GM19438 (cell line): ENCODE data around the gene MBNL3.
"Not testable (repeated sequence)": the region's sequence is repeated elsewhere in the genome, so short reads cannot be mapped to it uniquely, and the experiment has no call there.

Experiments used
- ATAC-seq: cut with Tn5 transposase; IDR thresholded peaks from one replicate; pipeline ENCODE4 v1.9.1; 2021; ENCODE audit warnings: low read depth; ENCODE audit not compliant: unreplicated experiment

MBNL3 gene

GRCh38 chrX:132384301-132384700 is 104.5 kb downstream of the MBNL3 start:
- ATAC-seq: no peak

DNA sequence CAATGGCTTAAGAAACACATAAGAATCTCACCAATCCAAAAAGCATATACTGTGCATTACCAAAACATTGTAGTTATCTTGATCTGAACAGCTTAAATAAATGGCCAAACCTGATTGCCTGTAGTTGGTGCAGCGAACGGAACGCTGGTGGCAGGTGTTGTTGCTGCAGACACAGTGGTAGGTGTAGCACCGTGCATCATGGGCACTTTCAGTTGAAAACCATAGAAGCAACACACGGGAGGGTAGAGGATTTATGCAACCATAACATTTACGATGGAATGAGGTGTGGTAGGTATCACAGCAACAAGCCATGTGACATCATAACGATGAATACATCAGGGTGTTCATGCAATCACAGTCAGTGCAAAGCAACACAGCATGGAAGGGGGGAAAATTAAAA is 106.8 kb downstream of the MBNL3 start:
- ATAC-seq: no peak

- ATAC-seq: no peak
These were observed 110.6 kb downstream of the MBNL3 start for GRCh38 chrX:132378281-132378680.

DNA sequence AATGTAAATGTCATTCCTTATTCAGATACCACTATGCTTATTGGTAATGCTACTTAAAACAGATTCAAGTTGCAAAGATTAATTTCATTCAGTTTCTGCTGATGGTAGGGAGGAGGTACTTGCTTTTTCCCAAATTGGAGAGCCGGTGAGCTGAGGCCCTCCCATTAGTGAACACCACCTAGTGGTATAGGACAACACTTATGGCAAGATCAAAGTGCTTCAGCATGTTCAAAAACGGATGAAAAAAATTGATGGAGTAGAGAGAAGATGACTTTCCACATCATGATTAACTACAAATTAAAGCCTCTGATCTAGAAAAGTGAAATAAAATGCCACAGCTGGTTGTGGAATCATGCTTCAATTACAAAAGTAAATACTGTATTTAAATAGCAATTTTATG is 112.9 kb downstream of the MBNL3 start:
- no peak for ATAC-seq

GRCh38 chrX:132373610-132374009 is 115.2 kb downstream of the MBNL3 start:
- ATAC-seq: no peak

GRCh38 chrX:132369617-132370326 is 119.1 kb downstream of the MBNL3 start:
- ATAC-seq: no peak

- no peak for ATAC-seq
These were observed 120.9 kb downstream of the MBNL3 start for GRCh38 chrX:132367984-132368383.

DNA sequence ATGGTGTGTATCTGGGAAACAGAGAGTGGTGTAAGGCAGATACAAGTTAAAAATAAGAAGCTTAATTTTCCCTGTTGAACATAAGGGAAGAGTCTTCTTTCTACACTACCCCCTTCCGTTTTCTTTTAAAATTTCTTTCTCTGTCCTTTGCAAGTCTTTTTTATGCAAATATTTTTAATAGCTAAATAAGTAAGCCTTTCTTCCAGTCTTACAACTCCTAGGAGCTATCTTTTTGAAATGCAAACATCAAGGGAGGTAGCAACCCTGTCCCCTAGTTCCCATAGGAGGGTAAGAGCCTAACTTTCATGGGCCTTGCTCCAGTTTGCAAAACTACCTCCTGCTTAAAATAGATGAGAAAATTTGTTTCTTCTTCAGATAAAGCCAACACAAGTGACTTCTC is 121.5 kb downstream of the MBNL3 start:
- ATAC-seq: no peak

- no peak for ATAC-seq
These were observed 123.3 kb downstream of the MBNL3 start for GRCh38 chrX:132365490-132365889.

DNA sequence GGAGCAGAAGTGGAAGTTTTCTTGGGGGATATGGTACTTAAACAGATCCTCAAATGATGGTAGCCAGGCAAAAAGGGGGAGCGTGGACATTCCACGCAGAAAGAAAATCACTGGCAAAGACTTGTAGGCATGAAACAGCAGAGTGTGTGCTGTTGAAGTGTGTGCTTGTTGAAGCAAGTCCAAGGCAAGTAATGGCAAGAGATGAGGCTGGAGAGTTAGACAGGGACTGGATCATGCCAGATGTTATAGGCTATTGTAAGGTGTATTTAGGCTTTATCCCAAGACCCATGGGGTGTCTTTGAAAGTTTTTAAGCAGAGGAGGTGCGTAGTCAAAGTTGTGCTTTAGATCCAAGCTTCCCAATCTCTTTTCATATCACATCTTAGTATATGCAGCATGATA is 124.5 kb downstream of the MBNL3 start:
- no peak for ATAC-seq

DNA sequence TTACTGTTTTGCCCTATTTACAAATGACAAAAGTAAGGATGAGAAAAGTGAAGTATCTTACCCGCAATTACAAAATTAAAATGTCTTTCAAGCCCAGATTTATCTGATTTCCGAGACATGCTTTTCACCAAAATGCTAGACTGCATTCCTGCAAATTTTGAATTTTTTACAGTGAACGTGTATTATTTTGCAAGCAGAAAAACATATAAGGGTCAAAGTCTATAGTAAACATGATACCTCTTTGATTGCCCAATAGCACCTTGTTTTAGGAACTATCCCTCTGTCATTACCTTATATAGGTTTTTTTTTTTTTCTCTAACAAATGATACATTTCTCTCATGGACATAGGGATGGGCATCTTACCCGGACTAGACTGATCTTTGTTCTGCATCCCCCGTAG is 135.4 kb downstream of the MBNL3 start:
- no peak for ATAC-seq

DNA sequence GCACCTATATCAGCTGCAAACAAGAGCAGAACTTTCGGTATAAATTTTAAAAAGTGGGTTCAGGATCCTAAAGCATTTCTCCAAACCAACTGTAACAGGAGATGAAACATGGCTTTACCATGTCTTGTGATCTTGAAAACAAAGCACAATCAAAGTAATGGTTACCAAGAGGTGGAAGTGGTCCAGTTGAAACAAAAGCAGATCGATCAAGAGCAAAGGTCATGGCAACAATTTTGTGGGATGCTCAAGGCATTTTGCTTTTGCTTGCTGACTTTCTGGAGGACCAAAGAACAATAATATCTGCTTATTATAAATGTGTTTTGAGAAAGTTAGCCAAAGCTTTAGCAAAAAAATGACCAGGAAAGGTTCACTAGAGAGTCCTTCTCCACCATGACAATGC is 152.7 kb downstream of the MBNL3 start:
- no peak for ATAC-seq

- ATAC-seq: no peak
These were observed 155.5 kb downstream of the MBNL3 start for GRCh38 chrX:132333351-132333750.

DNA sequence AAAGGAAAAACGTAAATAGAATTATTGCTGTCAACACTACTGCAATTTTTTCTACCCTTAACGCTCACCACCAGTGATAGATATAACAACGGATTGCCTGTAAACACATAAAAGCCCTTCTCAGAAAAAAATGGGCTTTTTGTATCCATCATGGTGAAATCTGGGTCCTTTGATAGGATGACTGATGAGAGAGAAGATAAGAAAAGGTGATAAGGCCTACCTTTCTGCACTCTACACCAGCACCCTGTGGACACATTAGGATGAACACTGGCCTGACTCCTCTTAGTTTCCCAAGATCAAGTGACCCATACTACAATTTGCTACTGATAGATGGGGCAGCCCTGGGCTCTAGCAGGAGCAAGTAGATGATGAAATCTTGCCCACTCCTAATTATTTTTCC is 157.3 kb downstream of the MBNL3 start:
- ATAC-seq: no peak

DNA sequence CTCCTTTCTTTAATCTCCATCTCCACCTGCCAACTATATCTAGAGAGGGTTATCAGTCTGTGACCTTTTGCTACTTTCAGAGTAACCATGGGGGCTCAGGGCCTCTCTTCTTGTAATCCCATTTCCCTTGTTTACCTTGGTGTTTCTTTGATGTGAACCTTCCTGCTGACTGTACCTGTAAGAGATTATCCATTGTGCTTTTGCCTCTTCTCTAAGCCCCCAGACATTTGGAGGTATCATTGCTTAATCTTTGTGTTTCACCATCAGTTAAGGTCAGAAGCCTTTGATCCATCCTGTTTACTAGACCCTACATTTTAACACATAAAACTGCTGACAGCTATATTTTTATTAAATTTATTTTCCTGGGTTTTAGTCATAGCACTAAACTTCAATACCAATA is 157.8 kb downstream of the MBNL3 start:
- no peak for ATAC-seq

DNA sequence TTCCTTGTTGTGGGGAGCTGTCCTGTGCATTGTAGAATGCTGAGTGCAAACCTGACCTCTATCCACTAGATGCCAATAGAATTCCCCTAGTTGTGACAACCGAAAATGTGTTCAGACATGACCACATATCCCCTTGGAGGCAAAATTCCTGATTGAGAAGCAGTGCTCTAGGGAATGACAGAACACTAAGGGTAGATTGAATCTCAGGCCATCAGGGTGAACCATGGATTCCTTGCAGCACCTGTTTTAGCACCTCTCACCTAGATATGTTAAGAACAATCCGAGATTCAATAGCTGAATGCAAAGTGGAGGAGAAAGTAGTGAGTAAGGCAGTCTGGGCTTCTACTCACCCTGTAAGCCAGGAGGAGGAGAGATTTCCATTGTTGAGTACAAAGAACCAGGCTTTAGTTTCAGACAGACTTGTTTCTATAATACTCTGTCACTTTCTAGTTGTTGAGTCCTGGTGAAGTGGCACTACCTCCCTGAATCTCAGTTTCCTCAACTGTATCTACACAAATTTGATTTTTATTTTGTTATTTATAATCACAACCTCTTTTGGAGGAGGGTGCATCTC is 158.6 kb downstream of the MBNL3 start:
- ATAC-seq: no peak

DNA sequence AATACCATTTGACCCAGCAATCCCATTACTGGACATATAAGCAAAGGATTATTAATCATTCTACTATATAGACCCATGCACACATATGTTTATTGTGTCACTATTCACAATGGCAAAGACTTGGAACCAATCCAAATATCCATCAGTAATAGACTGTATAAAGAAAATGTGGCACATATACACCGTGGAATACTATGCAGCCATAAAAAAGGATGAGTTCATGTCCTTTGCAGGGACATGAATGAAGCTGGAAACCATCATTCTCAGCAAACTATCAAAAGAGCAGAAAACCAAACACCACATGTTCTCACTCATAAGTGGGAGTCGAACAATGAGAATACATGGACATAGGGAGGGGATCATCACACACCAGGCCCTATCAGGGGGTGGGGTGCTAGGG is 161.9 kb downstream of the MBNL3 start:
- ATAC-seq: not testable (repeated sequence)
